ENCODE data around the gene REG1B.

Gene REG1B, protein sequence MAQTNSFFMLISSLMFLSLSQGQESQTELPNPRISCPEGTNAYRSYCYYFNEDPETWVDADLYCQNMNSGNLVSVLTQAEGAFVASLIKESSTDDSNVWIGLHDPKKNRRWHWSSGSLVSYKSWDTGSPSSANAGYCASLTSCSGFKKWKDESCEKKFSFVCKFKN

DNA sequence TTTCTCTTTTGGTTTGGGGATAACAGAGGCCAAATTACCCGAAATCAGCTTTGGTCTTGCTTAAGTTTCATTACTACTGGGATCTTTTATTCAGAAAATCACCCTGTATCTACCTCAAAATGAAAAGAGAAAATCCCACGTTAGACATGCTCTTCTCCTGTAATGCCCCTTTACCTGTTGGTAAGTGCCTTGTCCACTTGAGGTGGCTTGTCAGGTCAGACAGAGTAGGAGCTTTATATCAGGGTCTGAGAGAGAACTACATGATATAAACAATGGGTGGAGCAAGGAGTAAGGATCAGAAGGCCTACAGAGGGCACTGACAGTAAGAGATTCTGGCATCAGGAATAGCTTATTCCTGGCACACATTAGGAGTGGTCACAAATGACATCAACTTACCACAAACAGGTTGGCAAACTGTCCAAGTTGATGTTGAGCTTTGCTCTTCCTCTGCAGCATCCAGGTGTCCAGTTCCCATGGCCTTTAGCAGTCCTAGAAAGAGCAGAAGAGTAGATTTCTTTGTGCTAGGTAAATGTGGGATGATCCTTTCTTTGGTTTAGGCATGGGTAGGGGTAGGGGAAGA, at the start of gene REG1B:
TSS of gene REG1B (minus strand) at position 209 of the 580 bp plus-strand sequence. CDS start 381 bp downstream, outside the sequence.
- no peak for DNase-seq (ENCODE audit: low read depth)

DNA sequence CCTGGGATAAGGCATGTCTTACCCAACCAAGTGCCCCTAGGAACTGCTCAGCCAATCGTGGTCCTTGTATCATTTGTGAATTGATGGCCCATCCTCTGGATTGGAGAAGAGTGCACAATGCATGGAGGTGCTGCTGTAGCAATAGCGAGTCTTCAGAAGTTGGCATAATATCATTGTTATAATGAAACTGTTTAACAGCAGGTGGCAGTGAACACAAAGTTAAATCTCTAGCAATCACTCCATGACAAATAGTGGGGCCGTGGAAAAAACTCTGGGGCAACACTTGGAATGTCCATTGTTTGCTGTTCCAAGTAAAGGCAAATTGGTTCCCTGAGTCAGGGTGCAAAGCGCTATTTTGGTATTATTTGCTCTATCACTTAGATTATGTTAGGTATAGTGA, 43.9 kb upstream of the REG1B start:
- DNase-seq (ENCODE audit: low read depth) = no peak

DNA sequence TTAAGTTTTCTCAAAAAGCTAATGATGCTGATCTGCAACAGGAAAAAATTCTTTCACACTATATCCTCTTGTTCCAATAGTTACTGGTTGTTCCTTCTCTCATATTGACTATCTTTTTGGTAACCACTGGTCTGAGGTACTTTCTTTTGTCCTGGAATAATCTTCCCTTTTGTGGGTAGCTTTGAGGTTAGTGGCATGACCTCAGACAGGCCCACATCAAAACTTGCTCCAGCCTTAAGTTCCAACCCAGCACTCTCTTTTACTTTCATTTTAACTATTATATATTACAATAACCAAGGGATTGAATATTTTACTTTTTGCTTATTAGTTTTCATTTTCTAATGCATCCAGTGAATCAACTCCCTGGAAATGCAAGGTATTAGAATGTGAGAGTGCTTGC, 42.0 kb upstream of the REG1B start:
- no peak for DNase-seq (ENCODE audit: low read depth)

DNA sequence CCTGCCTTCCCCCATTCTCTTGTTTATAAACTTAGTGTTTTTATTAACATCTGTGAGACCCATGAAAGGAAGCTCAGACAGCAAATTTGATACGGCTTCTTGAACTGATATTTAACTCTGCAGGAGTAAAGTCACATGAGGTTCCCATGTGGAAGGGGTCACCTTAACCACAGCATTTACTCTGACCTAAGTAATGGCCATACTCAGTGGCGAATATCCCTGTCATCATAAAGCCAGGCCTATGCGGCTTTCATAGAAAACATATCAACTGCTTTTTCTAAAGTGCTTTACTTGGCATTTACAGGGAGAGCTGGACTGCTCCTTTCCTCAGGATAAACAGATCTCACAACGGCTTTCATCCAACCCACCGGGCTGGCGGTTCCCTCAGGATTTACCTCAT, 41.5 kb upstream of the REG1B start:
- no peak for DNase-seq (ENCODE audit: low read depth)

DNA sequence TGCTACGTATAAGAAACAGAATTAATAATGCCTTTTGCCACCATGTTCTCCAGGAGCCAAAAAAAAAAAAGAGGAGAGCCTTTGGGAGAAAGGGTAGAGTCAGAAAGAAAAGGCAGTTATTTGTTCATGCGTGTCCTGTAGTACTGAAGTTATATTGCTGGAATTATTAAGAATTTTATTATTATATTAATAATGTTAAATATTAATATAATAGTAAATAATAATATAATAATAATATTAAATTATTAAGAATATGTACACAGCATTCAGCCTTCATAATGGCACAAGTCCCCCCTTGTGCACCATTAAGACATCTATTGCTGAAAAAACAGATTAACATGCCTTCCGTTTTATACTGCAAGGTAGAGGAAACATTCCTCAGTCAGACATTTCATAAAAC, 40.6 kb upstream of the REG1B start:
- no peak for DNase-seq (ENCODE audit: low read depth)

DNA sequence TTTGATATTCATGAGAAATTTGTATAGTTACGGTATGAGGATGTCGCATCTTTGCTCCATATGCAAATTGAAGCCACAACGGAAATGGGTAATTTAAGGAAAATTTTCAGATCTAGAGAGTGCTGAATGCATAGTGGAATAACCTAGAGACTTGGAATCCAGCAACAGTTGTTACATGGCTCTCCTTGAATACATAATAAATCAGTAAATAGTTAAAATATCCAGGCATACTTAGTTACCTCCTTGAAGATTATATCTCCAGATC, 37.9 kb upstream of the REG1B start:
- no peak for DNase-seq (ENCODE audit: low read depth)

DNA sequence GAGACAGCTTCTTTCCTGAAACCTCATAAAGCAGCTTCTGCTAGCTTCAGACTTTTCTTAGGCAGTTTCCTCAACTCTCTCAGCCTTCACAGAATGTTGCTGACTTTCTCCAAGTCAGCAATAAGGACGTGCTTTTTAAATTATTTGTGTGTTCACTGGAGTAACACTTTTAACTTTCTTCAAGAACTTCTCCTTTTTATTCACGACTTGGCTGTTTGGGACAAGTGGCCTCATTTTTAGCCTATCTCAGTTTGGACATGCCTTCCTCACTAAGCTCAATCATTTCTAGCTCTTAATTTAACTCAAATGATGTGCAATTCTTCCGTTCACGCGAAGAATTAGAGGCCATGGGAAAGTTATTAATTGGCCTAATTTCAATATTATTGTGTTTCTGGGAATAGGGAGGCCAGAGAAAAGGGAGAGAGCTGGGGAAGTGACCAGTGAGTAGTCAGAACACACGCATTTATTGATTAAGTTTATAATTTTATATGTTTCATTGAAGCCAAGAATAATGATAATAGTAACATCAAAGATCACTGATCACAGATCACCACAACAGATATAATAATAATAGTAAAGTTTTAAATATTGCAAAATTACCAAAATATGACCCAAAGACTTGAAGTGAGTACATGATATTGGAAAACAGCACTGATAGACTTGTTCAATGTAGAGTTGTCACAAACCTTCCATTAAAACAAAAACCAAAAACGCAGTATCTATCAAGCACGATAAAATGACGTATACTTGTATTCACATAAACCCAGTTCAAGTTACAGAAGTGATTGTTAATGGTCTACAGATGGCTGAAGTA, 37.3 kb upstream of the REG1B start:
- no peak for DNase-seq (ENCODE audit: low read depth)

DNA sequence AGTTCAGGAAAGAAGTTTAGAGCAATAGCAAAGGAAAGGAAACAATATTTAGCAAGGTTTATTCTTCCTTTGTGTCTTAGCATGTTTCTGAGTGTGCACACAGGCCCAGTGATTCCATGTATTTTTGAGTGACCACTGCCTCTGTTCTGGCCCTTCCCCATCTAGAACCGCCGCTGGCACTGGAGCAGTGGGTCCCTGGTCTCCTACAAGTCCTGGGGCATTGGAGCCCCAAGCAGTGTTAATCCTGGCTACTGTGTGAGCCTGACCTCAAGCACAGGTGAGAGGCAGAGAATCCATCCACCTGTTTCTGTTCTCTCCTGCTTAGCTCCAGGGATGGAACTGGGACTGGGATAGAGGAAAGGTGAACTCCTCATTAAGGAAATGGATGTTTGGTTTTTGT, 34.9 kb upstream of the REG1B start:
- DNase-seq (ENCODE audit: low read depth) = no peak

DNA sequence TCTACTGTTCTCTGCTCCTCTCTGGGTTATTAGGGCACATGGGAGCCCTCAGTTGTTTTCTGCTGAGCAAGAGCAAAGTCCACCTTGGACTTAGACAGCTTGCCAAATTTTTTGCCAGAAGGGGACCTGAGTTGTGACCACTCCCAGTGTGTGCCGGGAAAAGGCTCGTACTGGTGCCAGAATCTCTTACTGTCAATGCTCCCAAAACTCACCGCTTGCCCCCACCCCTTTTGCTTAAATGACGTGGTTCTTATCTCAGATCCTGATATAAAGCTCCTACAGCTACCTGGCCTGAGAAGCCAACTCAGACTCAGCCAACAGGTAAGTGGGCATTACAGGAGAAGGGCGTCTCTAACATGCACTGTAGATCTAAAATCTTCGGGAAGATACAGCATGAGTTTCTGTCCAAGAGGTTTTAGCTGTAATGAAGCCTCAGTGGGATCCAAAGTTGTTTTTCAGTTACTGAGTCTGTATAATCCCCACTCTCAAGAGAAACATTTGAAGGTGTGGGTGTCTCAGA, 32.5 kb upstream of the REG1B start, which contains the start of gene REG1A:
TSS of gene REG1A (plus strand) at position 295 of the 520 bp plus-strand sequence. CDS start 374 bp downstream, outside the sequence.
- DNase-seq (ENCODE audit: low read depth) = no peak

DNA sequence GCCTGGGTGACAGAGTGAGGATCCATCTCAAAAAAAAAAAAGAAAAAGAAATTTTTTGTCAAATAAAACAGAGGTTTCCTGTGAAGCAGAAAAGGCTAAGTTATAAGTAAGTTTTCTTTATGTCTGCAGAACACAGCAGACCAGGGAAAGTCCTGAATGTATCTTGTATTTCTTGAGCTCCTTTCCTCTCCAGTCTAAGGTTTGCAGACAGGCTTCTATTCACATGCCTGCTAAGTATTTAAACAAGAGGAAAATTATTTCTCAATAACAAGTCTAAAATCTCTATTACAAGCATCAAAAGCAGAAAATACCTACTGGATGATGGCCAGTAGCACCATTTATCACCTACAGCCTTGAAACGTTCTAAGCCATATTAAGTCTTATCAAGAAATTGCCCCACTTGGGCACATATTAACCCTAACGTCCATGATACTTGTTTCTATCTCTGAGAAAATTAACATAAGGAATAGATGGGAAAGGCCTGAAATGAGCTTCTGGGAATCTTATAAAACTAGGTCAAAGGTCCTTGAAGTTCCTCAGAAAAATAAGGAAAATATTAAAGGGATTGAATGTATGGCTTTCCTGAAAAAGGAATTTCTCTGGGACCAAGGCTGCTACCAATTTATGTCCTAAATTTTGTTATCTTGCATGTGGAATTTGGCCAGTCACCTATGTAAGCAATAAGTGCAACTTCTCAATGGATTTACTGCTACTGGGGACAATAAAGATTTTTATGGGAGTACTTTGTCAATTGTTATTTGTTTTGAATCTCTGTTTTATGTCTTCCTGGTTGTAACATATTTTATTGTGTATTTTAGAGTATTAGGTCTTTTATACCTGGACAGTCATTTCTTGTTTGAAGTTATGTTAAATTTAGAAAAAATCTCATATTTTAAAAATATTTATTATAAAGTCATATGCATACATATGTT, 29.5 kb upstream of the REG1B start:
- DNase-seq (ENCODE audit: low read depth) = no peak

DNA sequence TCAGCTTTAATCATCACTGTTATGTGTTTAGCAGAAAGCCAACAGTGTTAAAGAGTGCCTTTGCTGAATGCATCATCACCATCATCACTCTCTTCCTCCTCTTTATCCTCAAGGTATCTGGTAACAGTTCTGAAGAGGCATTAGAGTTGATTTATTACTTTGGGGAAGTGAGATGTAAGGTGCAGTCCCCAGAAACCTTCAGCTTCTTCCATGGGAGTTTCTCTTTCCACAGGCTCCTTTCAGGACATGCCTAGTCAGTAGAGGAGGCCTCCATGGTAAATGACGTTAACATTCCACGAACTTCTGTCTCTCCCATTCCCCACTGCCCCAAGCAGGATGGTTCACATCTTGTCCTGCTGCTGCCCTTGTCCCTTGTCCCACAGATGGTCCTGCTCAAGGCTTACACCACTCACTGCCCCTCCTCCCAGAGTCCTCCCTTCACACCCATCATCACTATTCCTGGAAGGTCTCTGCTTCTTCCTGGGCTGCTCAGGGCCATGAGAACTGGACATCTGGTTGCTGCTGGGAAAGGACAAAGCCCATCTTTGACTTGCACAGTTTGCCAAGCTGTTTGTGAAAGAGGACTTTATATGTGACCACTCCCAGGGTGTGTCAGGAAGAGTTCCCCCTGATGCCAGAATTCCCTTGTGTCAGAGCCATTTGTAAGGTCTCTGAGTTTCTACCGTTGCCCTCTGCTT, 27.2 kb upstream of the REG1B start:
- DNase-seq (ENCODE audit: low read depth) = no peak

DNA sequence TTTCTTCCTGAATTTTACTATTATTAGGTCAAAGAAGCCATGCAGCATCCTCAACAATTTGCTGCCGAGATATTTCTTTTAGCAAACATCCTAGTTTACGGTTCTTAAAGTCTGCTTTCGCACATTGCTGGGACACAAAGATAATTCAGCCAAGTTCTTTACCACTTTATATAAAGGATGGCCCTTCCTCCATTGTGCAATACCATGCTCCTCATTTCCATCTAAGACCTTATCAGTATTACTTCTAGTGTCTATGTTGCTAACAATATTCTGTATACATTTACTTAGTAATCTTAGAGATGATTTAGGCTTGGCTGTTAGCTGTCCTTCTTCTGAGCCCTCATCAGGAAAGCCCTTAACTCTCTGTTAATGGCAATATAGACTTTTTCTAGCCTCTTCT, 24.5 kb upstream of the REG1B start:
- DNase-seq (ENCODE audit: low read depth) = no peak

DNA sequence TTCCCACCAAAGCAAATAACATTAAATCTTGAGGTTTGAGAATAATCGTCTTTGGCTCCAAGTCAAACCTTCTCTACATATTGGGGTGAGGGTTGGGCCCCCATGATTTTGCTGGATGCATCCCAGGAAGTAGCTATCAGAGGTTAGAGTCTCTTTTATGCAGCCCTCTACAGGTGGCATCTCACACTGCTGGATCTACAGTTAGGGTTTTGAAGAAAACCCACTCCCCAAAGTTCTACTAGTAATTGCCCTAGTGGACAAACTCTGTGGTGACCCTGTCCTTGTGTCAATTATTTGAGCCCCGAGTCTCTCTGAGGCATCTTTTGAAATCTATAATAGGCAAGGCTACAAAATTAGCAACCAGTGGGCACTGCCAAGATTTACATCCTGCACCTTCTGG, 17.5 kb upstream of the REG1B start:
- no peak for DNase-seq (ENCODE audit: low read depth)

DNA sequence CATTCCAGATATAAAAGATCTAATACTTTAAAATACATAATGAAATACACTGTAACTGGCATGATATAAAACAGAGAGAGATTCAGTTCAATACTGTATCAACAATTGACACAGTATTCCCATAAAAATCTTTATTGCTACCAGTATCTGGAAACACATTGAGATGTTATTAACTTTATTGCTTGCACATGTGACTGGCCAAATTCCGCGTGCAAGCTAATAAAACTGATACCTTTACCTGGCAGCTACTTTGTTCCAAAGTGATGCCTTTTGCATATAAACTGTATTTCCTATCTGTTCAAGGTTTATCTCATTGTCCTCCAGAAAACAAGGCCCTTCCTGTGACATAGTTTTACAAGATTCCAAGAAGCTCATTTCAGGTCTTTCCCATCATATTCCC, 15.4 kb upstream of the REG1B start:
- no peak for DNase-seq (ENCODE audit: low read depth)

DNA sequence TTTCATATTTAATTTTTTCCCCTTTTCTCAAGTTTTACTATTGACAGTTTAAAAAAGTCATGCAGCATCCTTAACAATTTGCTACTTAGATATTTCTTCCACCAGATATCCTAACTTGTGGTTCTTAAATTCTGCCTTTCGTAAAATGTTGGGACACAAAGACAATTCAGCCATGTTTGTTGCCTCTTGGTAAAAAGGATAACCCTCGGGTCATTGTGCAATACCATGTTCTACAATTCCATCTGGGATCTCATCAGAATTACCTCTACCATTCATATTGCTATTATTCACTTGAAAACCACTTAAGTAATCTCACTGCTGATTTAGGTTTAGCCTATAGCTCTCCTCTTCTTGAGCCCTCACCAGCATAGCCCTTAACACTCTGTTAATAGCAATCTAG, 13.2 kb upstream of the REG1B start:
- no peak for DNase-seq (ENCODE audit: low read depth)

DNA sequence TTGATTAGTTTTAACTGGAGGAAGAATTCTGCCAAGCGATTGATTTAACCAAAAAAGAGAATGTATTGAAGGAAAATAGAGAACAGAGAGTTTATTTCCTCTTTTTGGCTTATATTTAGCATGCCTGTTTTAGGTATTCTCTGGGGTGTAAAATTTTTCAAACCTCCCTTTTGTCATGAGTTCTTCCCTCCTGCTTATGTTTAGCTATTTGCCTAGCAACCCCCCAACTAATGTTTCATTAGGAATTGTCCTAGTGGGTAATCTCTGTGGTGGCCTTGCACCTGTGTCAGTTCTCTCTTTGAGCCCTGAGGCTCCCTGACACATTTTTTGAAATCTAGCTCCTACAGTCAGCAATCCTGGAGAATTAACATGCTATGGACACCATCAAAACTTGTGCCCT, 12.5 kb upstream of the REG1B start:
- DNase-seq (ENCODE audit: low read depth) = no peak

DNA sequence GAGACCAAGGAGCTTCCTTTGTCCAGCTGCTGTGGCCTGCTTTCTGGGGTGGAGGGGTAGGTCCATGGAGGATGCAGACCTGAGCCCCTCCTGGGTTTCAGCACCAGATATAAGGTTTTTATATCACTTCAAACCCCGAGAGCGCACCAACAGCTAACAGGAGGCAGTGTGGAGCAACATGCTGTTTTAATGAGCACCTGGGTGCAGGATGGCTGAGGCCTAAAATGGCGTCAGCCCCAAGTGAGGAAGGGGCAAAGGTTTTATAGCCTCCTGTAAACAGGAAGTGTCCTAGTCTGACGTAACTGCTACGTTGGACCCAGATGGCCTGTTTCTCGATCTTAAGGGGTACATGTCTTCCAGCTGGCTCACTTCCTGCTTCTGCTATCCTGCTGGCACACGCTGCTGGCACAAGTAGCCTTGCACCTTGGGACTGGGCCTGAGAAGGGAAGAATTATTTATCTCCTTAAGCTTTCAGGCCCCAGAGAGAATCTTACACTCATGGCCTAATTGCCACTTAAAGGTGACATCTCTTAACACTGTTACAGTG, 11.4 kb upstream of the REG1B start:
- DNase-seq (ENCODE audit: low read depth) = no peak

DNA sequence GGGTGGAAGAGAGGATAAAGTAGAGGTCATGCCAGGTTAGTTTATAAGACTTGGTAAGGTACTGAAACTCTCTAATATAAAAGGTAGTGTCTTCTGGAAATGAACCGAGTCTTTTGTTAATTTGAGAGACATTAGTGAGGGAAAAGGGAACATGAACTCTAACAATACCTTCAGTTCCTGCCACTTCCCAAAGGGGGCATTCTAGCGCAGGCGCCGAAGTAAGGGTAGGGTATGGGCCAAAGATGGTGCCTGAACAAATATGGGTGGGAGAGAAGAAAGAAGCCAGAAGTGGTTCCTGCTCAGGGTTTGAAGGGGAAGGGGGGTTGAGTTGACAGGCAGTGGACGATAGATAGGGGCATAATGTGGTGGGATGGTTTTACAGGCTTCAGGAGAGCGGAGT, 10.1 kb upstream of the REG1B start:
- no peak for DNase-seq (ENCODE audit: low read depth)

DNA sequence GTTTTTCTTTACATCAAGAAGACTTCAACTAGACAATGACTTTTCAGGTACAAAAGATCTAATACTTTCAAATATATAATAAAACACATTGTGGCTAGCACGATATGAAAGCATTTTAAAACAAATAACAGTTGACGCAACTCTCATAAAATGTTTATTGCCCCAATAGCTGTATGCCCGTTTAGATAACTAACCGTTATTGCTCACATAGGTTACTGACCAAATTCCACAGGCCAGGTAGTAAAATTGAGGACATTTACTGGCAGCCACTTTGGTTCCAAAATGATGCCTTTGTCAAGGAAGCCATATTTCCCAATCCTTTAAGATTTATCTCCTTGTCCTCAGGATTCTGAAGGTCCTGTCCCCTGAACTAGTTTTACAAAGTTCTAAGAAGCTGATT, 2.9 kb upstream of the REG1B start:
- DNase-seq (ENCODE audit: low read depth) = no peak

DNA sequence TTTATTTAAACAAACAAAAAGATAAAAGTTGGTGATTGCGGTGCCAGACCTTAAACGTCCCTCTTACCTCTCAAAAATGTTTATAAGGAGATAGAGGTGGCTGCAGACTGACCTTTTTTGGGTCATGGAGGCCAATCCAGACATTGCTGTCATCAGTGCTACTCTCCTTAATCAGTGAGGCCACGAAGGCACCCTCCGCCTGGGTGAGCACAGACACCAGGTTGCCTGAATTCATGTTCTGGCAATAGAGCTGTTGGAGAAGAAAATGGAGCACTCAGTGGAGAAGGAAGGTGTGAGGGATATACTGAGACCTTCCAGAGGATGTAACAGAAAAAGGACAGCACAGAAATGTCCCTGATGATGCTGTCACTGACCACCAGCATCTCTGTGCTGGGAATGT, 1.5 kb downstream of the REG1B start:
- no peak for DNase-seq (ENCODE audit: low read depth)

DNA sequence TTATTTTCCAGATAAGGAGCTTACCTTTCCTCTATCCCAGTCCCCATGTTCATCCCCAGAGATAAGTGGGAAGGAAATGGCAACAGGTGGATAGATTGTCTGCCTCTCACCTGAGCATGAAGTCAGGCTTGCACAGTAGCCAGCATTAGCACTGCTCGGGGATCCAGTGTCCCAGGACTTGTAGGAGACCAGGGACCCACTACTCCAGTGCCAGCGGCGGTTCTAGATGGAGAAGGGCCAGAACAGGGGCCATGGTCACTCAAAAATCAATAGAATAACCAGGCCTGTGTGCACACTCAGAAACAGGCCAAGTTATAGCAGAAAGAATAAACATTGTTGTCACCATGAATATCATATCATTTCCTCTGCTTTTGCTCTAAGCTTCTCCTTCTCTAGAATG, 2.4 kb downstream of the REG1B start:
- DNase-seq (ENCODE audit: low read depth) = no peak

Measured in activated T-helper 1 cell treated with Interleukin-2 at 50 U/mL for 16 hours (primary cell).